Measurements from ENCODE around the gene EXD3. TPM values are rescaled to one million over a fixed set of nuclear protein-coding genes. Genes with fewer than 3 reads are reported as not detected.
A peak's percentile ranks its signal among the peaks of the same experiment; 100 is the strongest.

The EXD3 gene
- total and polyA plus RNA-seq, 5 donors from 2014 or later = 4.7 to 27.3 (median 5.8) TPM

DNA sequence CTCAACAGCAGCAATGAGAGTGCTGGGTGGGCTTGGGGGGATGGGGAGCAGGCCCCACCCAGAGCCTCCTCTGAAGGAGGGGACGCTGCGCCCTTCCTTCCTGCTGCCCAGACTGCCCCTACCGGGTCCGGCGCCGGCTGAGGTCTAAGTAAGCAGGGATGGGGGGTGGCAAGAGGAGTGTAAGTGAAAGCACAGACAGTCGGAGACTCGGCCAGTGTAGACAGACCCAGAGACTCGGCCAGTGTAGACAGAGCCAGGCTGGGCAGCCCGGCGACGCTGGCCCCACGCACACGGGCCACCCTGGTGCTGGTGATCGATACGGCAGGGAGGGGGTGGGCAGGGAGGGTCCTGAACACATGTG lies 25.6 kb upstream of the EXD3 start:
- H3K4me3 ChIP-seq (ENCODE audit: low read depth, low read length) = no peak overlapping the region
- no peaks in the 10 kb centered on the region for H3K9me3 ChIP-seq (ENCODE audit: control insufficient read depth in 2 of 2, low read length in 2 of 2)
- Mint-ChIP-seq H3K27me3 (peaks cover 8% of the 10 kb centered on the region), H3K4me1 (peaks cover 0 to 54% (median 14%) of the 10 kb centered on the region in 4 donors), H3K36me3 (no peaks in the 10 kb centered on the region), H3K27ac (peak overlapping the region in 2 of 3 donors; percentile 72 to 79), H3K9me3 (peaks cover 0 to under 1% (median 0%) of the 10 kb centered on the region in 7 donors), H3K4me3 (peak overlapping the region in 2 of 4 donors; percentile 27 to 41)
- H3K4me1 ChIP-seq (ENCODE audit: control insufficient read depth, insufficient read depth, low read length, poor library complexity, severe bottlenecking) = peaks cover 45% of the 10 kb centered on the region
- no peak for DNase-seq
- no peaks in the 10 kb centered on the region for H3K27me3 ChIP-seq (ENCODE audit: control insufficient read depth, insufficient read depth, low read length)
- no peaks in the 10 kb centered on the region for H3K36me3 ChIP-seq (ENCODE audit: control insufficient read depth, insufficient read depth, low read length)
- ATAC-seq (ENCODE audit: low read depth in 2 of 2) = no peak
- no peak overlapping the region for H3K27ac ChIP-seq (ENCODE audit: insufficient read depth, low read length, poor library complexity, severe bottlenecking)

DNA sequence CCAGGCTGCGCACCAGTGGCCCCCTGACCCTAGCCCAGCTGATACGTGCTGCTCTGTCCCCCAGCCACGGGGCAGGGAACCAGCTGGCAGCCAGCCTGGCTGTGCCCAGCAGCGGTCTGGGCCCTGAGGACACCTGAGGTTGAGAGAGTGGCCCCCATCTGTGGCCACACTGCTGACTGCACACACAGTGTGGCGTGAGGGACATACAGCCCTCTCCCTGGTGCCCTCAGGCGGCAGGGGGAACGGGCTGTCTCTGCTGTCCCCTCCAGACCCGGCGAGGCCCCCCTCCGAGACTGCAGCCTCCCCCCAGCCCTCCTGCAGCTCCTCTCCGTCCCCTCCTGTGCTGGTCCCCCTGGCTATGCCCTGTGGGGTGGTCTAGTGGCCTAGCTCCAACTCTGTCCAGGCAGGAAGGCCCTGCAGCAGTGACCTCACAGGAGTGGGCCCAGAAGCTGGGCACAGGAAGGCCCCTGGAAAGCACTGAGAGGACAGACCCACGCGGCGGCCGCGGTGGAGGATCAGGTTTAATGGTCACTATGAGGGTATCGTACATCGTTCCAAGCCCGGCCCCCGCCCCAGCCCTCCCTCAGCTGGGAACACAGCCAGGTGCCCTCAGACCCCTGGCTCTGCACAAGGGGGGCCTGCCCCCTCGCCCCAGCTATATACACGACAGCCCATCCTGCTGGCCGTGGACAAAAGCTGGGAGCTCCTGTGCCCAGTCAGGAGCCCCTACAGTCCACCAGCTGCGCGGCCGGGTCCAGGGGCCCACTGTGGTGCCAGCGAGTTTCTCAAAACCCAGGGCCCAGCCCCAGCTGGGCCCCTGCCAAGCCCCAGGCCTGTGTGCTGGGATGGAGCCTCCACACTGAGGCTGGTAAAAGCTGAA lies 25.0 kb upstream of the EXD3 start:
- Mint-ChIP-seq H3K27ac (peak overlapping the region in 2 of 3 donors; percentile 55 to 72), H3K4me1 (peaks cover 0 to 52% (median 16%) of the 10 kb centered on the region in 4 donors), H3K9me3 (peaks cover 0 to 2% (median 0%) of the 10 kb centered on the region in 7 donors), H3K36me3 (no peaks in the 10 kb centered on the region), H3K27me3 (peaks cover 12% of the 10 kb centered on the region), H3K4me3 (peak overlapping the region in 1 of 4 donors; percentile 27)
- no peak for DNase-seq
- Histone ChIP-seq H3K4me3 (ENCODE audit: low read depth, low read length) (no peak overlapping the region), H3K4me1 (ENCODE audit: control insufficient read depth, insufficient read depth, low read length, poor library complexity, severe bottlenecking) (peaks cover 38% of the 10 kb centered on the region), H3K36me3 (ENCODE audit: control insufficient read depth, insufficient read depth, low read length) (no peaks in the 10 kb centered on the region), H3K27me3 (ENCODE audit: control insufficient read depth, insufficient read depth, low read length) (peaks cover under 1% of the 10 kb centered on the region), H3K27ac (ENCODE audit: insufficient read depth, low read length, poor library complexity, severe bottlenecking) (no peak overlapping the region), H3K9me3 (ENCODE audit: control insufficient read depth in 2 of 2, low read length in 2 of 2) (no peaks in the 10 kb centered on the region)
- ATAC-seq (ENCODE audit: low read depth in 2 of 2) = no peak

DNA sequence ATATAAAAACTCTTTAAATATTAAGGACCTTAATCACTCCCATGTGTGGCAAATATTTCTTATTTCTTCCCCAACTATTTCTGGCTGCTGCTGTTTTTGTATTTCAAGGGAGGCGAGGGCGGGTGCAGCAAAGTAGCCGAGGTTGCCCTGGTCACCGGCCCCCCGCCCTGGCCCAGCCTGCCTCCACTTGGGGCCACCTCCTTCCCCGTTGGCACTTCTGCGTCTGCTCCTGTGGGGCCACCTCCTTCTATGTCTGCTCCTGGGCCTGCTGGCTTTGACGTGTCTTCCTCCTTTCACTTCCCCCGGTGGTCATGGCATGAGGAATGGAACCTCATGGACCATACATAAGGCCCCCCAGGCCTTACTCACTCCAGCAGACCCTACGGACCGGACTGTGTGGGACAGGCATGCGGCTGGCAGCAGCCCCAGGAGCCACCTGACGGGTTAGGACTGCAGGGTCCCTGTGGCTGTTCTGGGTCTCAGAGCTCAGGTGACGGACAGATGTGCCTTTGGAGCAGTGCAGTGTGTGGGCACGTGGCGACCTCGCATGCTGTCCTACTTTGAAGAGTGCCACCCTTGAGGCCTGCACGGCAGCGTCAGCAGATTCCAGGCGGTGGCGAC lies 24.0 kb upstream of the EXD3 start:
- ATAC-seq (ENCODE audit: low read depth in 2 of 2) = no peak
- H3K4me3 ChIP-seq (ENCODE audit: low read depth, low read length) = no peak overlapping the region
- H3K9me3 Mint-ChIP-seq = peaks cover 0 to 2% (median 0%) of the 10 kb centered on the region in 7 donors
- no peaks in the 10 kb centered on the region for H3K36me3 Mint-ChIP-seq
- H3K4me1 Mint-ChIP-seq = peaks cover 0 to 43% (median 17%) of the 10 kb centered on the region in 4 donors
- no peaks in the 10 kb centered on the region for H3K9me3 ChIP-seq (ENCODE audit: control insufficient read depth in 2 of 2, low read length in 2 of 2)
- H3K4me3 Mint-ChIP-seq = peak overlapping the region in 1 of 4 donors; percentile 27
- peaks cover 29% of the 10 kb centered on the region for H3K4me1 ChIP-seq (ENCODE audit: control insufficient read depth, insufficient read depth, low read length, poor library complexity, severe bottlenecking)
- DNase-seq = no peak
- H3K27me3 Mint-ChIP-seq = peaks cover 21% of the 10 kb centered on the region
- no peaks in the 10 kb centered on the region for H3K36me3 ChIP-seq (ENCODE audit: control insufficient read depth, insufficient read depth, low read length)
- peaks cover 3% of the 10 kb centered on the region for H3K27me3 ChIP-seq (ENCODE audit: control insufficient read depth, insufficient read depth, low read length)
- no peak overlapping the region for H3K27ac Mint-ChIP-seq
- H3K27ac ChIP-seq (ENCODE audit: insufficient read depth, low read length, poor library complexity, severe bottlenecking) = no peak overlapping the region

DNA sequence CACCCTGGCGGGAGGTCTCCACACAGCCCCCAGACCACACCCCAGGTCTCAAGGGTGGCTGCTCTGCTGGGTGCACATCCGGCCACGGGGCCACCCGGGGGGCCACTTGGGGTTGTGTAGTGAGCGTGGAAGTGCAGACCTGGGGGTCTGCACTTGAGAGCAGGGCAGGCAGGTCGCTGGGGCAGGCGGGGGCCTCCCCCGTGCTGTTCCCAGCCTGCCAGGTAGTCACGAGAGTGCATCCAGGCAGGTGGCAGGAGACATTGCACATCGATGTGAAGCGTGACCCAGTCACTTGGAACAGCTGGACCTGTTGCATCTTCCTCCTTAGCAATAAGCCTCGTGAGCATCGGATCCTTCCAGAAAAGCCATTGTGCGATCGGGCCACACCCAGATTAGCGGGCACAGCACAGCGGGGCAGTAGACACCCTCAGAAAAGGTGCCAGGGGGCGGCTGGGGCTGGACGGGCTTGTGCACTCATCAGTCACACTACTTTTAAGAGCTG lies 23.0 kb upstream of the EXD3 start:
- no peak for DNase-seq
- Mint-ChIP-seq H3K4me1 (peaks cover 0 to 40% (median 19%) of the 10 kb centered on the region in 4 donors), H3K27me3 (peaks cover 24% of the 10 kb centered on the region), H3K4me3 (no peak overlapping the region), H3K9me3 (peaks cover 0 to 2% (median 0%) of the 10 kb centered on the region in 7 donors), H3K27ac (no peak overlapping the region), H3K36me3 (no peaks in the 10 kb centered on the region)
- ATAC-seq (ENCODE audit: low read depth in 2 of 2) = no peak
- Histone ChIP-seq H3K27ac (ENCODE audit: insufficient read depth, low read length, poor library complexity, severe bottlenecking) (no peak overlapping the region), H3K4me3 (ENCODE audit: low read depth, low read length) (no peak overlapping the region), H3K36me3 (ENCODE audit: control insufficient read depth, insufficient read depth, low read length) (no peaks in the 10 kb centered on the region), H3K27me3 (ENCODE audit: control insufficient read depth, insufficient read depth, low read length) (peaks cover 4% of the 10 kb centered on the region), H3K9me3 (ENCODE audit: control insufficient read depth in 2 of 2, low read length in 2 of 2) (no peaks in the 10 kb centered on the region), H3K4me1 (ENCODE audit: control insufficient read depth, insufficient read depth, low read length, poor library complexity, severe bottlenecking) (peaks cover 31% of the 10 kb centered on the region)

DNA sequence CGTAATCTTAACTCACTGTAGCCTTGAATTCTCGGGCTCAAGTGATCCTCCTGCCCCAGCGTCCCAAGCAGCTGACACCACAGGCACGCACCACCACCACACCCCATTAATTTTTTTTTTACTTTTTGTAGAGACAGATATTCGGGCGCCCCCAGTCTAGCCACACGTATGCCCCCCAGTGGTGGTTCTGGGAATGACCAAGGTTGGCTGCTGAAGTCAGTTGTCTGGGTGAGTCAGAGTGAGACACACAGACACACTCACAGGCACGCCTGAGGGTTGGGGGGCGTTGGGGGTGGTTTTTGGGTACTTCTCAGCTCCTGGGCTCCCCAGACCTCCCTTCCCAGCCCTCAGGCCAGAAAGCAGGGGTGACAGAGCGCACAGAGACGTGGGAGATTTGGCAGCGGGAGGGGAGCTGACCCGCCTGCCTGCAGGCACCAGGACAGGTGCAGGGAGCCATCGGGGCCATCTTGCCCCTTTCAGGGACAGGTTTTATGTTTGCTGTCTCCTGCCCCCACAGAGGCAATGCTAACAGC lies 22.4 kb upstream of the EXD3 start:
- Histone ChIP-seq H3K4me1 (ENCODE audit: control insufficient read depth, insufficient read depth, low read length, poor library complexity, severe bottlenecking) (peaks cover 27% of the 10 kb centered on the region), H3K27me3 (ENCODE audit: control insufficient read depth, insufficient read depth, low read length) (peaks cover 4% of the 10 kb centered on the region), H3K9me3 (ENCODE audit: control insufficient read depth in 2 of 2, low read length in 2 of 2) (no peaks in the 10 kb centered on the region), H3K27ac (ENCODE audit: insufficient read depth, low read length, poor library complexity, severe bottlenecking) (no peak overlapping the region), H3K36me3 (ENCODE audit: control insufficient read depth, insufficient read depth, low read length) (no peaks in the 10 kb centered on the region), H3K4me3 (ENCODE audit: low read depth, low read length) (no peak overlapping the region)
- H3K4me3 Mint-ChIP-seq = peak overlapping the region in 2 of 4 donors; percentile 31 to 46
- peak; percentile 75 to 85 (median 83) for DNase-seq
- no peaks in the 10 kb centered on the region for H3K36me3 Mint-ChIP-seq
- H3K9me3 Mint-ChIP-seq = peaks cover 0 to 2% (median 0%) of the 10 kb centered on the region in 7 donors
- peaks cover 24% of the 10 kb centered on the region for H3K27me3 Mint-ChIP-seq
- H3K27ac Mint-ChIP-seq = peak overlapping the region in 1 of 3 donors; percentile 85
- H3K4me1 Mint-ChIP-seq = peaks cover 0 to 38% (median 19%) of the 10 kb centered on the region in 4 donors
- ATAC-seq (ENCODE audit: low read depth in 2 of 2) = peak; percentile 79 to 85

DNA sequence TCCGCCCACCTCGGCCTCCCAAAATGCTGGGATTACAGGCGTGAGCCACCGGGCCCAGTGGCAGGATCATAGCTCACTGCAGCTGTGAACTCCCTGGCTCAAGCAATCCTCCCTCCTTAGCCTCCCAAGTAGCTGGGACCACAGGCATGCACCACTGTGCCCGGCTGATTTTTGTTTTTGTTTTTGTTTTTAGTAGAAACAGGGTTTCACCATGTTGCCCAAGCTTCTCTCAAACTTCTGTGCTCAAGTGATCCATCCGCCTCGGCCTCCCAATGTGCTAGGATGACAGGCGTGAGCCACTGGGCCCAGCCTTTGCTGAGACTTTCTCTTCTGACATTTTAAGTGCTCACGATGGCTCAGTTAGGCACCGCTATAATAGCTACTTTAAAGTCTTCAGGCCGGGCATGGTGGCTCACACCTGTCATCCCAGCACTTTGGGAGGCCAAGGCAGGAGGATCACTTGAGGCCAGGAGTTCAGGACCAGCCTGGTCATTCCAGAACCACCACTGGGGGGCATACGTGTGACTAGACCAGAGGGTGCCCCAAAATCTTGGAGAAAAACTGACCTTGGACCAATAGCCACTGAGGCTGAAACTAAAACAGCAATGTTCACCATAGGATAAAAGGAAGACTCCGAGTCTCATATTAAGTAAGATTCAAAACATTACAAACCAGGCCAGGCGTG lies 21.3 kb upstream of the EXD3 start:
- Mint-ChIP-seq H3K4me3 (no peak overlapping the region), H3K27ac (no peak overlapping the region)
- H3K36me3 ChIP-seq (ENCODE audit: control insufficient read depth, insufficient read depth, low read length) = no peaks in the 10 kb centered on the region

DNA sequence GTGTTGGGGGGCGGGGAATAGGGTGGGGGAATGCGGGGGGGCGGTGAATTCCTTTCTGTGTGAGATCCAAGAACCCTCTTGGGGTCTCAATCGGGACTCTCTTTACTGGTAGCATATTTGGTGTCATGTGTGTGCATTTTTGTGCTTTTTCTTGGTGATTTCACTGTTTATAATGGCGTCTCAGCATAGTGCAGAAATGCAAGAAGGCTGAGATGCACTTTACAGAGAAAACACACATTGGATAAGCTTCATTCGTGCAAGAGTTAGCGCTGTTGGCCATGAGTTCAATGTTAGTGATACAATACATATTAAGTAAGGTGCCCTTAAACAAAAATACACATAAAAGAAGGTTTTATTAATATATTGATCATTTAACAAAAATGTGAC lies 19.0 kb upstream of the EXD3 start:
- Histone ChIP-seq H3K4me1 (ENCODE audit: control insufficient read depth, insufficient read depth, low read length, poor library complexity, severe bottlenecking) (peaks cover 23% of the 10 kb centered on the region), H3K27ac (ENCODE audit: insufficient read depth, low read length, poor library complexity, severe bottlenecking) (no peak overlapping the region), H3K36me3 (ENCODE audit: control insufficient read depth, insufficient read depth, low read length) (no peaks in the 10 kb centered on the region), H3K9me3 (ENCODE audit: control insufficient read depth in 2 of 2, low read length in 2 of 2) (no peaks in the 10 kb centered on the region), H3K4me3 (ENCODE audit: low read depth, low read length) (peak overlapping the region; percentile 32), H3K27me3 (ENCODE audit: control insufficient read depth, insufficient read depth, low read length) (peaks cover 4% of the 10 kb centered on the region)
- ATAC-seq (ENCODE audit: low read depth in 2 of 2) (no peak), DNase-seq (no peak)
- Mint-ChIP-seq H3K27me3 (peaks cover 28% of the 10 kb centered on the region), H3K27ac (peak overlapping the region in 1 of 3 donors; percentile 80), H3K36me3 (no peaks in the 10 kb centered on the region), H3K4me3 (peak overlapping the region; percentile 62 to 84 (median 71)), H3K9me3 (peaks cover 0 to 2% (median 0%) of the 10 kb centered on the region in 7 donors), H3K4me1 (peaks cover 0 to 25% (median 12%) of the 10 kb centered on the region in 4 donors)

More for the DNA sequence above, 21.3 kb upstream of the EXD3 start:
- ATAC-seq (ENCODE audit: low read depth in 2 of 2) = no peak
- Mint-ChIP-seq H3K36me3 (no peaks in the 10 kb centered on the region), H3K27me3 (peaks cover 27% of the 10 kb centered on the region), H3K9me3 (peaks cover 0 to 2% (median 0%) of the 10 kb centered on the region in 7 donors), H3K4me1 (peaks cover 0 to 35% (median 19%) of the 10 kb centered on the region in 4 donors)
- no peak overlapping the region for H3K4me3 ChIP-seq (ENCODE audit: low read depth, low read length)
- H3K27ac ChIP-seq (ENCODE audit: insufficient read depth, low read length, poor library complexity, severe bottlenecking) = no peak overlapping the region
- H3K27me3 ChIP-seq (ENCODE audit: control insufficient read depth, insufficient read depth, low read length) = peaks cover 4% of the 10 kb centered on the region
- H3K4me1 ChIP-seq (ENCODE audit: control insufficient read depth, insufficient read depth, low read length, poor library complexity, severe bottlenecking) = peaks cover 23% of the 10 kb centered on the region
- H3K9me3 ChIP-seq (ENCODE audit: control insufficient read depth in 2 of 2, low read length in 2 of 2) = no peaks in the 10 kb centered on the region
- DNase-seq = no peak

All from CD4-positive, CD25-positive, alpha-beta regulatory T cell (primary cell).